Stimulated activated CD4-positive, alpha-beta T cell treated with anti-CD3 and anti-CD28 coated beads, TNF-alpha, amount 100 ng/mL, for 48 hours (primary cell): ENCODE measurements around the gene SLC6A11.

Experiments used
- DNase-seq, 3 donors: peaks; one replicate each; pipeline ENCODE4 v3.0.0-alpha.2; 2020; ENCODE audit warnings: low read depth in 3 of 3

Gene SLC6A11

DNA sequence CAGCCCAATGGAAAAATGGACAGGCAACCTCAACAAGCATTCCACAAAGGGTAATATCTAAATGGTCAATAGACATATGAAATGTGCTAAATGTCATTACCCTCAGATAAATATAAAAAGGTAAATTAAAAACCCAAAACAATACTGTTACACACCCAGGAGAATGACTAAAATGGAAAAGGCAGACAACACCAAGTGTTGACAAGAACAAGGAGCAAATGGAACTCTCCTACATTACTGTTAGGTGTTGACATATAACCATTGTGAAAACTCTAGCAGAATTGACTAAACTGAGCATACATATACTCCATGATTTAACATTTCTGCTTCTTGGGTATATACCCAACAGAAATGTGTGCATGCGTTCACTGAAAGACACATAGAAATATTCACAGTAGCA, 25.3 kb upstream of the SLC6A11 start:
- no peak for DNase-seq

GRCh38 chr3:10792208-10792607, 23.8 kb upstream of the SLC6A11 start:
- DNase-seq = no peak

- DNase-seq = no peak
These were observed 17.2 kb upstream of the SLC6A11 start for GRCh38 chr3:10798600-10799367.

GRCh38 chr3:10804183-10804648, 11.8 kb upstream of the SLC6A11 start:
- DNase-seq = no peak

DNA sequence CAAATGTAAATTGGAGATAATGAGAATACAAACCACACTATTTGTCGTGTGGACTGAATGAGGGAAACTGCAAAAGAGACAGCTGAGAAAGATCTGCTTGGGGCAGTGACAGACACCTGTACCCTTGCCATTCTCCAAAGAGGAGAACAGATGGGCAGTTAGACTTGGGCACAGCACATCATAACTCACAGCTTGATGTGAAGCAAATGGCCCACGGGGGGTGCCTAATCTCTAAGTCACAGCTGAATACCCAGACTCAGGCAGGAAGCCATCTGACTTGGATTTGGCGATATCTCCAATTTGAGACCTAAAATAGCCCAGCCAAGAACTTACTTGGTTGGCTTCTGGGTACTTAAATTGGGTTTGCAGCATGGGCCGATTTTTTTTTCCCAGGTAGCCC, 10.0 kb upstream of the SLC6A11 start:
- DNase-seq = no peak

DNA sequence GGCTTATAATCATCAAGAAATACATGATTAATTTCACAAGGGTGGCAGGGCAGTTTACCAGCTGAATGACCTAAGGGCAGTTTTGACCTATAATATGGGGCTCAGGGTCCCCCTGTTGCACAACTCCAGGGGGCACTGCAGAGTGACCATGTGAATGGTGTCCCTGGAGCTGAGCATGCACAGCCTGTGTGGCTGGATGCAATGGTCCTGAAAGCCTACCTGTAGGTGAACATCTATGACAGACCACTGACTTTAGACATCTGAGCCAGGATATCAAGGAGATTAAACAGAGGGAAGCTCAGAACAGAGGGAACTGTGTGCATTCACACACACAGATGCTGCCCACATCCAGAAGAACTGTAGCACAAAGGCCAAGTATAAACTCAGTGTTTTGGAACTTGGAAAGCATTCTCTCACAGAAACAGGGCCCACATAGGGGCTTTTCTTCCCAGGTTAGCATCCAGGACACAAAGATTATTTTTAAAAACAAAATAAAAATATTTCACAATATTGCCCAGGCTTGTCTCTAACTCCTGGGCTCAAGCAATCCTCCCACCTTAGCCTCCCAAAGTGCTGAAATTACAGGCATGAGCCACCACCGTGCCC, 7.8 kb upstream of the SLC6A11 start:
- DNase-seq = no peak

DNA sequence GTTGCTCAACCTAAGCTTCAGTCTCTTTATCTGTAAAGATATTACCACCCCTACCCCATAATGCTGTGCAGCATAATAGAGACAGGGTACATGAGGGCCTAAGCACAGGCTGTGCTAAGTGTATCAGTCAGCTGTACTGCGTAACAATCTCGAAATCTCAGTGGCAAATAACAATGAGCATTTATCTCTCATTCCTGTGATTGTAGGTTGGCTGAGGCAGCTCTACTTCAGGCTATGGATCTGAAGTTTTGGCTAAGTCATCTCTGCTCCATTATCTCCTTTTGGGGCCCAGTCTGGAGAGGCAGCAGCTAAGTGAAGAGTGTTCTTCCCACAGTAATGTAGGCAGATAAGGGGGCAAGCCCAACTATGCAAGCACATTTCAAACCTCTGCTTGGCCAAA, 7.1 kb upstream of the SLC6A11 start:
- no peak for DNase-seq

DNA sequence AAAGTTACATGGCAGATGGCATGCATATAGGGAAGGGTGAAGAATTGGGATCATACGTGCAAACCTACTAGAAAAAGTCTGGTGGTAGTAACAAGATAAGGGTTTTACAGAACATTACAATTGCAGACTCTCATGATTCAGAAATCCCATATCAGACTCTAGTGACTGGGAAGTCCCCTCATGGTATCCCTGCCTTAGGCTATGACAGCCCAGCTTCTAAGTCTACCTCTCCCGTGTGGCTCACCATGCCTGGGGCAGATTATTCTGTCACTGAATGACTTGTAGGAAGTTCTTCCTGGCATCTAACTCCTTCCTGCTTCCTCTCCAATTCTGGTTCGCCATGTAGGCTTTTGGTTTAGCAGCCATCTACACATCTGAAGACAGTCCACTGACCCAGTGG, 5.7 kb upstream of the SLC6A11 start:
- DNase-seq = no peak

DNA sequence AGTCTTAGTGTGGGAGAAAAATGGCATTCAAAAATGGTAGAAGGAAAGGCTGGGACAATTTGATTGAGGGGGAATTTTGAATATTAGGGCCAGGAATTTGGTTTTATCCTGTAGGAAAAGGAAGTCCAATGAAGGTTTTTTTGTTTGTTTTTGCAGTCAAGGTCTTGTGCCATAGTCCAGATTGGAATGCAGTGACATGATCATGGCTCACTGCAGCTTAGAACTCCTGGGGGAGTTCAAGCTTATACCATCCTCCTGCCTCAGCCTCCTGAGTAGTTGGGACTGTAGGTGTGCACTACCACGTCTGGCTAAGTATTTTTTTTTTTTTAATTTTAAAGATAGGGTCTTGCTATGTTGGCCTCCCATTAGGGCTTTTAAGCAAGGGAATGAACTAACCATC, 2.6 kb upstream of the SLC6A11 start:
- no peak for DNase-seq

DNA sequence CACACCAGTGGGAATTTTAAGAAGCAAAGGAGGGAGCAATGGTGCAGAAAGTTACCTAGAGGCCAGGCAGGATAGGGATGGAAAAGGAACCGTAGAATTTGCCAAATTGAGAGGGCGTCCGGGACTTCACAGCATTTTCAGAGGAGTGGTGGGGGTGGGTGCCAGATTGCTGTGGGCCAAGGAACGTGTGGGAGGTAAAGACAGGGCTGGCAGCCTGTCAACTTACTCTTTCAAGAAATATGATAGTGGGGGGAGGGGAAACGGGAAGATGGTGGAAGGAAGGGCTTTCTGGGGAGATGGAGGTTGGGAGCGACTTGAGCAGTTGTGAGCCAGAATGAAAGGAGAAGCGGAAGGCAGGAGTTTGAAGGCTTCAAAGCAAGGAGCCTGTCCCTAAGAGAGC, 1.4 kb upstream of the SLC6A11 start:
- no peak for DNase-seq

DNA sequence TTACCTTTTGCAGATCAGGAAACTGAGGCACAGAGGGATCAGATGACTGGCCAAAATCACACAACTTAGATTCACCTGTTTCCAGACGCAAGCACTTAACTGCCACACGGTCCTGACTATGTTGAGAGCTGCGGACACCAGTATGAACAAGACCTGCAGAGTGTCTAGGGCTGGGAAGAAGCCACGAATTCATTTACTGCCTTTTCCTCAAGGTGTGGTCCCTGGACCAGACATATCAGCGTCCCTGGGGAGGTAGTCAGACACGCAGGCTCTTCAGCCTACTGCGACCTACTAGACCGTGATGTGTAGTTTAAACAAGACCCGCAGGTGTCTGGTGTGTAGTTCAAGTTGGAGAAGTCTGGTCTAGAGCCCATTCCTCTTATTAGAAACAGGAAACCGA, 541 bp upstream of the SLC6A11 start:
- no peak for DNase-seq

GRCh38 chr3:10816863-10817253, 830 bp downstream of the SLC6A11 start:
- DNase-seq = no peak

DNA sequence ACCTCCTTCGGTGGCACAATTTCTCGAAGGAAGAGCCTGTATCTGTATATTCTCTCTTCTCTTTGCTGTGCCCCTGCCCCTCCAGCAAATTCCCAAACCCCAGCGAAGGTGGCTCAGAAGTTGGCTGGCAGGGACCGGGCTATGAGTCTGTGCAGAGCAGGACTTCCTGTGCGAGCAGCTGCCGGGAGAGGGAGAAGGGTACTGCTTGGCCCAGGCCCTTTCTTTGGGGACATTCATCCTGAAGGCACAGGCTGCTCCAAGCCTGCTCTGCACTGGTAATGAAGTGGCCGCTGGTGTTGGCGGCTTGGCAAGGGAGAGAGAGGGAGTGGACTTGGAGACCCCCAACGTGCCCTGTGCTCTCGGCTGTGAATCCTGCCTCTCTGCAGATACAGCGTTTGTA, 1.5 kb downstream of the SLC6A11 start:
- no peak for DNase-seq

DNA sequence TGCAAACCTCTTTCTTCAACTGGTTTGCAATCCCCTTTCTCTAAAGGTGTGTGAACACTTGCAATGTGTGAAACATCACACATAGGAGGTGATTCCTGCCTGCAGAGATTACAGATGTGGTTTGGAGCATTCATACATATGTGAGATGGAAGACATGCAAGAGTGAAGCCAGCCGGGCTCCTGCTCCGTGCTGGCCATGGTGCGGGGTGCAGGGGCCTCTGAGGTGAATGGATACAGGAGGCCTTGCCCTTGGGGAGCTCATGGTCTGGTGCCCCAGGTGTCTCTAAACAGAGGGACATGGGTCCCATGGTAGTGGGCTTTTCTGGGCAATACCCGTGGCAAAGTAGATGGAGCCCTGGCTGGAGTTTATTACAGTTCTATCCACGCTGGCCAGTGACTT, 6.0 kb downstream of the SLC6A11 start:
- DNase-seq = no peak

DNA sequence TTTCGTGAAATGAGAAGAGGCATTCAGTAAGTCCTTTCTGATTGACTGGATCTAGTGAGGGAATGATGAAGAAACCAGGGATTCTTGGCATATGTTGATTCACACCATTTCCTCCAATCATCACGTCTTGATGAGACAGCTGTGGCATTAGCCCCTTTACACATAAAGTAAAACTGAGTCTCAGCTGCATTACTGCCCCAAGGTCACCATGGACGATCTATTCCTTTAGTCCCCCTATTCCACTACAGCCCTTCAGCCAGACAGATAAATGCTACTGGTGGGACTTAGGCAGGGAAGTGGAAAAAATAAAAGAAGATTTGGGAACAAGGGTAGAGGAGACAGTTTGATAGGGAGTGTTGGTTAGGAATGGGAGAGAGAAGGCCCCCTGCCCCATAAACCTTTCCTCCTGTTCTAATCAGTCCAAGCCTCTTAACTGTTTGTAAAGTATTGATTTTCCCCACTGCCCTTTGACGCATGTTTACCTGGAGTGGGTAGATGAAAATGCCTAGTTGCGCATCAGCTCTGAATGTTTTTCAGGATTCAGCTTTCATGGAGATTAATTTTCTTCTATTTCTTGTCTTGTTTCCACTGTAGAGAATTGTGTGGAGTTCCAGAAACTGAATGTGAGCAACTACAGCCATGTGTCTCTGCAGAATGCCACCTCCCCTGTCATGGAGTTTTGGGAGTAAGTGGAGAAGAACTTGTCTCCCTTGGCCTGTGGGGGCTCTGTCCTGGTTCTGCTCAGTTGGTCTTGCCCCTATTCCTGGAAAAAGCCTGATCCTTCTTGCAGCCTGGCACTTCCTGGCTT, 6.9 kb downstream of the SLC6A11 start:
- no peak for DNase-seq

DNA sequence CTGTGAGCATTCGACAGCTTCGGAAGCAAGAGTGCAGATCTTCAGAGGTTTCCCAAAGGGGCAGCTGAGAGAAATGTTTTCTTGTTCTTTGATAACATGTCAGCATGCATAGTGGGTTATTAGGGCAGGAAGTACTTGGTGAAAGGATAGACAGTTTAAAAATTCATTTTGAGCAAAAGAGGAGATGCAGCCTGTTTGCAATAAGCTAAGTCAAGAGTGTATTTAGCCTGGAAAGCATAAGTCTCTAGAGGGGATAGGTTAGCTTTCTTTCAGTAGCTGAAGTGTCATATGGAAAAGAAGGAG, 7.4 kb downstream of the SLC6A11 start:
- DNase-seq = no peak

GRCh38 chr3:10824468-10824867, 8.4 kb downstream of the SLC6A11 start:
- no peak for DNase-seq

- no peak for DNase-seq
These were observed 17.9 kb downstream of the SLC6A11 start for GRCh38 chr3:10833855-10834414.

DNA sequence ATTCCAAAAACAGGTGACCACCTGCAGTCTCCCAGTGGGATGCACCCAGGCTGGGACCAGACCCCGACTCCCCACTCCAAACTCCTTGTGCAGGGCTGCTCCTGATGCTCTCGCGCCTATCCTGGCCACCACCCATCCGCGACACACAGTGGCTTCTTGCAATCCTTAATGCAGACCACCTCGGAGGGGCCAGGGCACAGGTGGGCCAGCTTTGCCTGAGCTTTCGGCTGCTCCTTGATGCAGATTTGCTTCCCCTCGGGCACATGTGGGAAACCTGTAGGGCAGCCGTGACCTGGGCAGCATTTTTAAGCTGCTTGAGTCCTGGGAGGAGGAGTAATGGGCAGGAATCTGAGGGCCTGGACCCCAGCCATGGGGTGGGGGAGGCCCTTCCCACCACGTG, 18.9 kb downstream of the SLC6A11 start:
- DNase-seq = no peak

DNA sequence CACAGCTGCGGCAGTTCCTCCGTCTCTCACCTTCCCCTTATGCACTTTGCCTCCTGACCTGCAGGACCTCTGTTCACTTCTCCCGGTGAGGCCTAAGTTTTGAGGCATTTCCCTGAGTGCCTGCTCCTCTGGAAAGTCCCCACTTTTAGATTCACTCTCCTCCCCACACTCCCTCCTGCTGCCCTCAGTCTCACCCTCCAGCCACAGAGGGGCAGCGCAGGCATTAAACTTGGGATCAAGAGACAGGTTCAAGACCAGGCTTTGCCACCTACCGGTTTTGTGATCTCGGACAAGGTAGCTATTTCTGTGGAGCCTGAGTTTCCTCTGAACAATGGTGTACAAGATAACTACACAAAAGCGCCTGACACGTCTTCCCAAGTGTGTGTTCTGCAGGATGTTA, 19.4 kb downstream of the SLC6A11 start:
- no peak for DNase-seq

- no peak for DNase-seq
These were observed 20.6 kb downstream of the SLC6A11 start for GRCh38 chr3:10836676-10837075.

DNA sequence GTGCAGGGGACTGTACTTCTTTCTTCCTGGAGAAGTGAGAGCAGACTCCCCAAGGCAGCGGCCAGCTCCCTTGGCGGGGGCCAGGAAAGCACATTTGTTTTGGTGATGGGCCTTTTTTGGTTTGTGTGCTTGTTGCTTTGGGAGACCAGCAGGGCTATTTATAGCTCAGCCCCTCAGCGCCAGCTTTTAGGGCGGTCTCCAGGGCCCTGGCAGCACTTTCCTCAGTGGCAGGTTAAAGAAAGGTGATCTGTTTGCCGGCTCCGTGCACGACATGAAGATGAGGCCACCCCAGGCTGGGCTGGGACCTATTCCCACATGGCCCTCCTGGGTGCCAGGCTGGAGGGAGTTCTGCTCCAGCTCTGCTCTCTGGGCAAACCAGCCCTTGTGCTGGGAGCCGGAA, 21.8 kb downstream of the SLC6A11 start:
- DNase-seq = no peak

DNA sequence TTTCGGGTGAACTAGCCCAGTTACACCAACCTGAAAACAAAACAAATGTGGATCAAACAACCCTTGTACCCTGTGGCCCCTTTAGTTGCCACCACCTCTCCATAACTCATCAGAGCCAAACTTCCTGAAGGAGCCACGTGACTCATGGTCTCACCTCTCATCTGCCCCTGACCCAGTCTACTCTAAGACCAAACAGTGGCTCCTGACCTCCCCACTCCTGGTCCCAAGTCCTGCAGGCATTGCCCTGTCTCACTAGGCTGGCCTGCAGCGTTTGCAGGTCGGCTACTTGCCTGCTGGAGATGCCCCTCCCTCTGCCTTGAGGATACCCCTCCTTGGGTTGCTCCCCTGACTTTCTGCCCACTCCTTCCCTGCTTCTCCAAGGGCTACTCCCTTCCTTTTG, 23.1 kb downstream of the SLC6A11 start:
- DNase-seq = no peak
